Esophagus squamous epithelium (tissue), 4 donors: ENCODE measurements around the gene DBI.

Experiments
- POLR2A ChIP-seq, 4 donors: fragments of 450-650 bp; IDR thresholded peaks; one replicate each; pipeline ENCODE4 v1.6.1; 2017; ENCODE audit warnings: antibody characterized with exemption in 4 of 4, mild to moderate bottlenecking in 4 of 4, moderate library complexity in 3 of 4
- TF ChIP-seq, protein P1 (sequence below), 6 experiments: fragments of 450-650 bp in 4 of 6; fragments of 200-600 bp in 2 of 6; sonication (generic) in 2 of 6; IDR thresholded peaks; one replicate each; pipeline ENCODE4 v1.5.1; 2016 to 2019; ENCODE audit warnings: antibody characterized with exemption in 6 of 6, mild to moderate bottlenecking in 4 of 6, moderate library complexity in 4 of 6

DNA sequence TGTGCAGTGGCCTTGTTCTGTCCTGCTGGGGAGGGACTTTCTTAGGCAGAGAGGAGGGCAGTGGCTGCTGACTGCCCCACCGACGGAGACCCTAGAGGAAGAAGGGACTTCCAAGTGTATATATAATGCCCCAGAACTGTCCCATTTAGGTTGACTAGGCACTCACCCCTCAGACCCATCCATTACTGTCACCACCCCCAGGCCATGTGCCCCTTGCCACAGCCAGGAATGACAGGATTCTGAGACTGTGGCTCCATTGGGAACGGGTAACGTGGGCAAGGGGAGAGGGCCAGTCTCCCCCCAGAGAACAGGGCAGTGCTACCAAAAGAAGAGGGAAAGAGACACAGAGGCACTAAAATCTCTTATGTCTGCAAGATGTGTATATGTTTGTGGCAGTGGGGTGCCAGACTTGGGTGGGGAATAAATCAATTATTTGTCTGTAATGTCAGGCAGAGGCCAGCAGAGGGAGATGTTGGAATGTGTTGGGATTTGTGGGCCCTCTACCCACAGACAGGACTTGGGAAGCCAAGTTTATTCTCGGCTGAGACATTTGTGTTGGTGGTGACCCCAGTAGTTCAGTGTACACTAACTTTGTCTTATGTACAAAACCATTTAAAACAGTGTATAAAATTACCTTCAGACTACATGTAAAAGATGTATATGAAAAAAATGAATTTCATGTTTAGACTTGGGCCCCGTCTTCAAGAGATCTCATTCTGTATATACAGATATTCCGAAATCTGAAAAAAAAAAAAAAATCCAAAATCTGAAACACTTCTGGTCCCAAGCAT lies 40.8 kb downstream of the DBI start:
- TF ChIP-seq, protein P1, sequence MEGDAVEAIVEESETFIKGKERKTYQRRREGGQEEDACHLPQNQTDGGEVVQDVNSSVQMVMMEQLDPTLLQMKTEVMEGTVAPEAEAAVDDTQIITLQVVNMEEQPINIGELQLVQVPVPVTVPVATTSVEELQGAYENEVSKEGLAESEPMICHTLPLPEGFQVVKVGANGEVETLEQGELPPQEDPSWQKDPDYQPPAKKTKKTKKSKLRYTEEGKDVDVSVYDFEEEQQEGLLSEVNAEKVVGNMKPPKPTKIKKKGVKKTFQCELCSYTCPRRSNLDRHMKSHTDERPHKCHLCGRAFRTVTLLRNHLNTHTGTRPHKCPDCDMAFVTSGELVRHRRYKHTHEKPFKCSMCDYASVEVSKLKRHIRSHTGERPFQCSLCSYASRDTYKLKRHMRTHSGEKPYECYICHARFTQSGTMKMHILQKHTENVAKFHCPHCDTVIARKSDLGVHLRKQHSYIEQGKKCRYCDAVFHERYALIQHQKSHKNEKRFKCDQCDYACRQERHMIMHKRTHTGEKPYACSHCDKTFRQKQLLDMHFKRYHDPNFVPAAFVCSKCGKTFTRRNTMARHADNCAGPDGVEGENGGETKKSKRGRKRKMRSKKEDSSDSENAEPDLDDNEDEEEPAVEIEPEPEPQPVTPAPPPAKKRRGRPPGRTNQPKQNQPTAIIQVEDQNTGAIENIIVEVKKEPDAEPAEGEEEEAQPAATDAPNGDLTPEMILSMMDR (IDR thresholded peaks at IDR 0.05), result peak; percentile 57 to 86 (median 82)
- no peak for TF ChIP-seq POLR2A (IDR thresholded peaks at IDR 0.05)
